Stomach (tissue), 4 donors: ENCODE results near the gene NLRP3.

ENCODE experiments used
- CTCF ChIP-seq, 7 experiments: fragments of 450-650 bp in 4 of 7; fragments of 200-600 bp in 3 of 7; sonication (generic) in 3 of 7; IDR thresholded peaks; one replicate each; pipeline ENCODE4 v1.5.1; 2016 to 2019; ENCODE audit warnings: antibody characterized with exemption in 7 of 7, control low read depth in 2 of 7, mild to moderate bottlenecking in 1 of 7
- POLR2A ChIP-seq, 4 donors: fragments of 450-650 bp; IDR thresholded peaks; one replicate each; pipeline ENCODE4 v1.6.1; 2016; ENCODE audit warnings: antibody characterized with exemption in 4 of 4, control low read depth in 2 of 4, mild to moderate bottlenecking in 1 of 4, moderate library complexity in 1 of 4

DNA sequence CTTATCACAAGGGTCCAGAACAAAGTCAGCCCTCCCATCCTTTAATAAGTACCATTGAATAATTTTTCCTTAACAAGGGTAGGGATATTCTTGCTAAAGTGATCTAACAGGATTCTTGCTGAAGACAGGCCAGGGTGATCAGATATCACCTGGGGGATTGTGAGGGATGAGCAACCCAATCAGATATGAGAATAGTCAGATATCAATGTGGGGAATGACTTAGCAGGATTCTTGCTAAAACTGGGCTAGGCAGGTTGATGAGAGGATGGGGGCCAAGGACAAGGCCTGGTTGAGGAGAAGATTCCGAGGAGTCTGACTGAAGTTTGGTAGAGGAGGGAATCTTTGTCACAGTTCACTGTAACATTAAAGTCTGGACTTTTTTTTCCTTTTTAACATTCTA lies 23.9 kb upstream of the NLRP3 start:
- TF ChIP-seq POLR2A (IDR thresholded peaks at IDR 0.05) (no peak), CTCF (IDR thresholded peaks at IDR 0.05) (no peak)
